ENCODE data around the gene SSH2.
"Not testable (repeated sequence)": the region's sequence is repeated elsewhere in the genome, so short reads cannot be mapped to it uniquely, and the experiment has no call there.

SSH2 gene

DNA sequence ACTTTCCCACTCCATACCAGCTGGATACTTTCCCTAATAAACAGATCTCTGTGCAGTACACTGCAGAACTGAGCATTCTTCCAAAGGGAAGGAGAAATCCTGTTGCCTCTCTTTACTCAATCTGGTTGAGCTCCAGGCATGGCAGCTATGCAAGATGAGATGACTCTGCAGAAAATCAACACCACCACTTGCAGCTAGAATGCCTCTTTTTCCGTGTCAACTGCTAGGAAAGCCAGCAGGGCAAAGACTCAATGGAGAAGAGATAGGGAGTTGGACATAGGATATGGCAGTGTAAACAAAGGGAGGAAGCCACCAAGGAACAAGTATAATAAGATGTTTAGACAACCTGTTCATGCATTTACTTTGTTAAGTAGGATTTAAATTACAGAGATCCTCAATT lies 266.9 kb downstream of the SSH2 start:
- CTCF ChIA-PET = interaction anchor here (0.7 kb wide), 1 partner anchor 35 kb away, joined by 3 read pairs; no protein-coding TSS in a partner anchor
- no peaks in the 10 kb centered on the region for H3K27me3 Mint-ChIP-seq
- H3K4me1 Mint-ChIP-seq = peaks cover 35% of the 10 kb centered on the region
- DNase-seq = no peak
- no peak overlapping the region for H3K27ac Mint-ChIP-seq
- H3K4me3 Mint-ChIP-seq = no peak overlapping the region
- peaks cover 42% of the 10 kb centered on the region for H3K36me3 Mint-ChIP-seq
- H3K9me3 Mint-ChIP-seq = no peaks in the 10 kb centered on the region

GRCh38 chr17:29661213-29661612 lies 268.8 kb downstream of the SSH2 start:
- CTCF ChIA-PET = no interaction called here
- H3K4me3 Mint-ChIP-seq = no peak overlapping the region
- no peaks in the 10 kb centered on the region for H3K27me3 Mint-ChIP-seq
- H3K27ac Mint-ChIP-seq = no peak overlapping the region
- DNase-seq = no peak
- no peaks in the 10 kb centered on the region for H3K9me3 Mint-ChIP-seq
- peaks cover 36% of the 10 kb centered on the region for H3K36me3 Mint-ChIP-seq
- peaks cover 29% of the 10 kb centered on the region for H3K4me1 Mint-ChIP-seq

DNA sequence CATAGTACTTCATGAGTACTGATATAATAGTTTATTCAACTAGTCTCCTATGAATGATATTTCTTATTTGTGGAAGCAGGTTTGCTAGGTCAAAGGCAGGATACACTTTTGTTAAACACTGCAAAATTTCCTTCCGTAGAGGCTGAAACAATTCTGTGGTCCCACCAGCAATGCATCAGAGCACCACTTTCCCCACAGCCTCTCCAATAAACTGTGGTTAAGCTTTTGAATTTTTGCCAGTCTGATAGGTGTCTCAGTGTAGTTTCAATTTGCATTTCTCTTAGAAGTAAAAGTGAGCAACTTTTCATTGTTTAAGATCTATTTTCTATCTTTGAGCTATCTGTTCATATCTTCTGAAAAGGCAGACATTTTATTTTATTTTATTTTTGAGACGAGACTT lies 270.9 kb downstream of the SSH2 start:
- no peak overlapping the region for H3K4me3 Mint-ChIP-seq
- H3K27ac Mint-ChIP-seq = peak overlapping the region; percentile 75
- no peaks in the 10 kb centered on the region for H3K9me3 Mint-ChIP-seq
- H3K4me1 Mint-ChIP-seq = peaks cover 20% of the 10 kb centered on the region
- H3K27me3 Mint-ChIP-seq = no peaks in the 10 kb centered on the region
- peaks cover 40% of the 10 kb centered on the region for H3K36me3 Mint-ChIP-seq
- CTCF ChIA-PET = interaction anchor here (1.3 to 1.9 kb wide), 2 partner anchors 42 to 101 kb away, joined by 3 to 8 read pairs; no protein-coding TSS in a partner anchor
- peak; percentile 24 for DNase-seq

- no peak overlapping the region for H3K4me3 Mint-ChIP-seq
- H3K4me1 Mint-ChIP-seq = peaks cover 15% of the 10 kb centered on the region
- DNase-seq = no peak
- H3K9me3 Mint-ChIP-seq = no peaks in the 10 kb centered on the region
- peaks cover 32% of the 10 kb centered on the region for H3K36me3 Mint-ChIP-seq
- no peak overlapping the region for H3K27ac Mint-ChIP-seq
- H3K27me3 Mint-ChIP-seq = no peaks in the 10 kb centered on the region
- CTCF ChIA-PET = interaction anchor here (1.7 kb wide), 1 partner anchor 124 kb away, joined by 5 read pairs; no protein-coding TSS in a partner anchor
These were observed 274.7 kb downstream of the SSH2 start for GRCh38 chr17:29655323-29655722.

DNA sequence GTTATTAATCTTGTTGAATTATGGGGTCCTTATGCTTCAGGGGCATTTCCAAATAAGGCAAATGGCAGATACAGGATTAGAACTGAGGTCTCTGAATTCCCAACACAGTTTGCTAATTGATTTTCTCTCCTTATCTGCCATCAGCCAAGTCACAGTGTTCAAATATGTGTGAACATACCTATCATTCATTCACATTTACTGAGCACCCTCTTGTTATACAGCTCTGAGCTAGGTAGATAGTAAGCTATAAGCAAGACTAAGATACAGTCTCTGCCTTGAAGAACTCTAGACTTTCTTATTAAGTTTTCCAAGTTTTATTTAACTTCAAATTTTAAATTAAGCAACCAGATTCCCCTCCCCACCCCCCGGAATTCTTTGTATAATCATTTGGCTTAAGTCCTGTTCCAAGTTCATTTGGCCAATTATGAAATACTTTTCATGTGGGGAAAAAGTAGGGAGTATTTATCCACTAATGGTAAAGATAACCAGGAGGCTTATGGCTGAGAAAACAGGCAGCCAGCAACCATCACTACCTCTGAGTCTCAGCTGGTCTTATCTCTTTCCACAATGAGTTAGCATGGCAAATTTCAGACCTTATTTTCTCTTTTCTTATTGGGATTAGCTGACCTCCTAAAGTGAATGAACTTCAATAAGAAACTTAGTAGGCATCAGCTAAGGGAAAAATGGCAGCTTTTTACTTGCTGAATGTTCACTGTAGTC lies 275.9 kb downstream of the SSH2 start:
- DNase-seq = no peak
- H3K27ac Mint-ChIP-seq = no peak overlapping the region

GRCh38 chr17:29652976-29653375 lies 277.1 kb downstream of the SSH2 start:
- CTCF ChIA-PET = interaction anchor here (1.0 kb wide), 1 partner anchor 13 kb away, joined by 4 read pairs; no protein-coding TSS in a partner anchor
- Mint-ChIP-seq H3K4me1 (no peaks in the 10 kb centered on the region), H3K27me3 (no peaks in the 10 kb centered on the region), H3K36me3 (peaks cover 44% of the 10 kb centered on the region), H3K4me3 (no peak overlapping the region), H3K27ac (no peak overlapping the region), H3K9me3 (no peaks in the 10 kb centered on the region)
- no peak for DNase-seq

More for the DNA sequence above, 275.9 kb downstream of the SSH2 start:
- no peaks in the 10 kb centered on the region for H3K27me3 Mint-ChIP-seq
- H3K4me3 Mint-ChIP-seq = no peak overlapping the region
- no peaks in the 10 kb centered on the region for H3K9me3 Mint-ChIP-seq
- H3K36me3 Mint-ChIP-seq = peaks cover 39% of the 10 kb centered on the region
- peaks cover 5% of the 10 kb centered on the region for H3K4me1 Mint-ChIP-seq
- CTCF ChIA-PET = interaction anchor here (0.7 to 1.7 kb wide), 3 partner anchors 11 to 125 kb away, joined by 4 to 5 read pairs (median 4); no protein-coding TSS in a partner anchor

DNA sequence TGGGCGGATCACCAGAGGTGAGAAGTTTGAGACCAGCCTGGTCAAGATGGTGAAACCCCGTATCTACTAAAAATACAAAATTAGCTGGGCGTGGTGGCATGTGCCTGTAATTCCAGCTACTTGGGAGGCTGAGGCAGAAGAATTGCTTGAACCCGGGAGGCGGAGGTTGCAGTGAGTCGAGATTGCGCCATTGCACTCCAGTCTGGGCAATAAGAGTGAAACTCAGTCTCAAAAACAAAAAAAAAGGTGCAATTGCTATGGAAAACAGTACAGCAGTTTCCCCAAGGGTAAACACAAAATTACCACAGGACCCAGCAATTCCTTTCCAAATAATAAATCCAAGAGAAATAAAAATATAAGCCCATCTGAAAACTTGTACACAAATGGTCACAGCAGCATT lies 278.1 kb downstream of the SSH2 start:
- CTCF ChIA-PET, H3K27me3 Mint-ChIP-seq, H3K4me1 Mint-ChIP-seq, H3K9me3 Mint-ChIP-seq, DNase-seq, H3K27ac Mint-ChIP-seq, H3K4me3 Mint-ChIP-seq: not testable (repeated sequence)
- H3K36me3 Mint-ChIP-seq = peaks cover 44% of the 10 kb centered on the region

DNA sequence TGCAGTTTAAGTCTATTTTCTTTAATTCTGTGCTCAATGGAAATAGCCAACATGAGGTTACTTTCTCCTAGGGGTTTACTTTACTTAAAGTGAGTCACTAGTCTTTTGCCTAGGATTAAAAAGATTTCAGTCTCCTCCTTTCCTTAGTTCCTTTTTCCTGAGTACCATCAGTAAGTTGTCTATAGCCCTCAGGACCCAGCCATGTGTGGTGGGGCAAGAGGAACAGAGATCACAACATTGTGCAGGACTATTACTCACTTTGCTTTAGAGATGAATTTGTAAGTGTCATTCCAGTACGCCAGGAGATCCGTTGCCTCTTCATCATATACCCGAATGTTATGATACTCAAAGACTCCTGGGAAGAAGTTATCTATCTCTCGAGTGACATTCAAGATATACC lies 279.6 kb downstream of the SSH2 start:
- Mint-ChIP-seq H3K9me3 (no peaks in the 10 kb centered on the region), H3K4me1 (no peaks in the 10 kb centered on the region), H3K4me3 (no peak overlapping the region), H3K36me3 (peaks cover 39% of the 10 kb centered on the region), H3K27ac (no peak overlapping the region), H3K27me3 (no peaks in the 10 kb centered on the region)
- CTCF ChIA-PET = no interaction called here
- DNase-seq = no peak

DNA sequence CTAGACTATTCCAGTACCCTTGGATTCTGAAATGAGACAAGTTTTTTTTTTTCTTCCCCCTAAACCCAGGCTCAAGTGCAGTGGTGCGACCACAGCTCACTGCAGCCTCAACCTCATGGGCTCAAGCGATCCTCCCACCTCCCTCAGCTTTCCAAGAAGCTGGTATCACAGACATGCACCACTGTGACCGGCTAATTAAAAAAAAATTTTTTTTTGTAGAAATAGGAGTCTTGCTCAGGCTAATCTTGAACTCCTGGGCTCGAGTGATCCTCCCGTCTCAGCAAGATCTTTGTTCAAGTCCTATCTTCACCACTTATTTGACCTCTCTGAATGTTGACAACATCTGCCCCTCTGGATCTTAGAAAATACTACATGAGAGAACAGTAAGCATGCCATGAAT lies 280.7 kb downstream of the SSH2 start:
- Mint-ChIP-seq H3K4me1 (no peaks in the 10 kb centered on the region), H3K9me3 (no peaks in the 10 kb centered on the region), H3K4me3 (no peak overlapping the region), H3K36me3 (peaks cover 43% of the 10 kb centered on the region), H3K27me3 (no peaks in the 10 kb centered on the region), H3K27ac (no peak overlapping the region)
- CTCF ChIA-PET = interaction anchor here (2.3 kb wide), 1 partner anchor 130 kb away, joined by 5 read pairs; no protein-coding TSS in a partner anchor
- DNase-seq = no peak

- Mint-ChIP-seq H3K27me3 (no peaks in the 10 kb centered on the region), H3K36me3 (peaks cover 41% of the 10 kb centered on the region), H3K9me3 (no peaks in the 10 kb centered on the region), H3K4me1 (no peaks in the 10 kb centered on the region), H3K4me3 (no peak overlapping the region), H3K27ac (no peak overlapping the region)
- DNase-seq = no peak
- CTCF ChIA-PET = interaction anchor here (1.6 to 2.3 kb wide), 2 partner anchors 30 to 131 kb away, joined by 3 to 5 read pairs; no protein-coding TSS in a partner anchor
These were observed 282.0 kb downstream of the SSH2 start for GRCh38 chr17:29648005-29648404.

GRCh38 chr17:29645515-29646051 lies 284.4 kb downstream of the SSH2 start:
- CTCF ChIA-PET = no interaction called here
- no peak overlapping the region for H3K4me3 Mint-ChIP-seq
- DNase-seq = no peak
- peaks cover 6% of the 10 kb centered on the region for H3K4me1 Mint-ChIP-seq
- no peak overlapping the region for H3K27ac Mint-ChIP-seq
- no peaks in the 10 kb centered on the region for H3K27me3 Mint-ChIP-seq
- peaks cover 43% of the 10 kb centered on the region for H3K36me3 Mint-ChIP-seq
- no peaks in the 10 kb centered on the region for H3K9me3 Mint-ChIP-seq

- Mint-ChIP-seq H3K9me3 (no peaks in the 10 kb centered on the region), H3K4me3 (no peak overlapping the region), H3K27me3 (no peaks in the 10 kb centered on the region), H3K4me1 (peaks cover 20% of the 10 kb centered on the region), H3K27ac (no peak overlapping the region), H3K36me3 (peaks cover 38% of the 10 kb centered on the region)
- DNase-seq = no peak
- CTCF ChIA-PET = interaction anchor here (1.4 to 7.9 kb wide), 3 partner anchors 12 to 288 kb away, joined by 3 to 108 read pairs (median 6); no protein-coding TSS in a partner anchor
These were observed 286.2 kb downstream of the SSH2 start for GRCh38 chr17:29643817-29644160.

DNA sequence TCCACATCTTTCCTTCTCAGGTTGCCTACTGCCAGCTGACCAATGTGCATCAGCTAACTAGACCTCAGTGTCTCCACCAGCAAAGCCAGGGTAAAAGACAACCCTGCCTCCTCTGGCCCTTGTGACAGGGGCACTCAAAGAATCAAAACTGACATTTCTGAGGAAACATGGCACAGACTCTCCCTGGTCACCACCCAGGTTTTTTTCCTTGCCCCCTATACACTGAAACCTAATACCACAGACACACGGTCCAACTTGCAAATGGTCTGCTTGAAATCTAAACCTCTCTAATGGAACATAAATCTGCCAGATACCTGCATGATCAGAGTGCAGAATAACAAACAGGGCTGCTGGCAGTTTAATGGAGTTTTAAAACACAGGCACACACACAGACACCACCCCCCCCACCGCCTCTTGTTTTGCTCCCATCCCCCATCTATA lies 287.8 kb downstream of the SSH2 start:
- DNase-seq = no peak
- H3K4me1 Mint-ChIP-seq = peaks cover 21% of the 10 kb centered on the region
- peaks cover 30% of the 10 kb centered on the region for H3K36me3 Mint-ChIP-seq
- H3K9me3 Mint-ChIP-seq = no peaks in the 10 kb centered on the region
- no peak overlapping the region for H3K27ac Mint-ChIP-seq
- H3K4me3 Mint-ChIP-seq = no peak overlapping the region
- CTCF ChIA-PET = interaction anchor here (1.1 to 7.9 kb wide), 2 partner anchors 12 to 137 kb away, joined by 4 to 108 read pairs; no protein-coding TSS in a partner anchor
- no peaks in the 10 kb centered on the region for H3K27me3 Mint-ChIP-seq

- CTCF ChIA-PET = interaction anchor here (2.2 to 7.9 kb wide), 3 partner anchors 58 to 165 kb away, joined by 6 to 108 read pairs (median 33); no protein-coding TSS in a partner anchor
- Mint-ChIP-seq H3K27me3 (no peaks in the 10 kb centered on the region), H3K9me3 (no peaks in the 10 kb centered on the region), H3K4me3 (no peak overlapping the region), H3K4me1 (peaks cover 24% of the 10 kb centered on the region), H3K27ac (no peak overlapping the region), H3K36me3 (peaks cover 35% of the 10 kb centered on the region)
- DNase-seq = no peak
These were observed 288.9 kb downstream of the SSH2 start for GRCh38 chr17:29640981-29641642.

Measured in activated naive CD4-positive, alpha-beta T cell treated with anti-CD3 and anti-CD28 coated beads, Interleukin-2, amount 10 ng/mL, durations not matched to agents 7 days and 5 days (primary cell).